GM19463 (cell line): ENCODE data around the gene MORC3.

ENCODE experiments used
- ATAC-seq: cut with Tn5 transposase; IDR thresholded peaks from one replicate; pipeline ENCODE4 v1.9.1; 2021; ENCODE audit warnings: mild to moderate bottlenecking, moderate library complexity; ENCODE audit not compliant: unreplicated experiment

Gene MORC3

GRCh38 chr21:36419996-36420395 is 100.0 kb downstream of the MORC3 start:
- ATAC-seq, result no peak

GRCh38 chr21:36420571-36421339 is 100.8 kb downstream of the MORC3 start:
- ATAC-seq, result no peak

- no peak for ATAC-seq
Measured at GRCh38 chr21:36422279-36423098, 102.5 kb downstream of the MORC3 start.

DNA sequence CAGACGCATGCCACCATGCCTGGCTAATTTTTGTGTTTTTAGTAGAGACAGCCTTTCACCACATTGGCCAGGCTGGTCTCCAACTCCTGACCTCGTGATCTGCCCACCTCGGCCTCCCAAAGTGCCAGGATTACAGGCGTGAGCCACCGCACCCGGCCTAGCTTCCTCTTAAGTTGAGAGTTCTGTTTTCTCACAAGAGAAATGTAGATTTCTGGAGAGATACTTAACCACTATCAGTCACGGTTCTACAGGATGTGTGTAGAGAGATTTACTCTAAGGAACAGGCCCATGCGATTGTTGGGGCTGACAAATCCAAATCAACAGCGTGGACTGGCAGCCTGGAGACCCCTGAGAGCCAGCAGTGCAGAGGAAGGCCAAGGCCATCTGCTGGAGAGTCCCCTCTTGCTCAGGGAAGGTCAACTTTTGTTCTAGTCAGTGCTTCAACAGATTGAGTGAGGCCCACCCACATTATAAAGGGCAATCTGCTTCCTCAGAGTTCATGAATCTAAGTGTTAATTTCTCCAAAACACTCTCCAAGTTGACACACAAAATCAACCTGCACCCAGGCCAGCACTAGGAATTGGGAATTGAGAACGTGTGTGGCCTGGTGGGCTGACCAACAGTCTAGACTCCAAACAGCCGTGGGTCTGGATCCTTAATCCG is 103.9 kb downstream of the MORC3 start:
- ATAC-seq, result no peak

DNA sequence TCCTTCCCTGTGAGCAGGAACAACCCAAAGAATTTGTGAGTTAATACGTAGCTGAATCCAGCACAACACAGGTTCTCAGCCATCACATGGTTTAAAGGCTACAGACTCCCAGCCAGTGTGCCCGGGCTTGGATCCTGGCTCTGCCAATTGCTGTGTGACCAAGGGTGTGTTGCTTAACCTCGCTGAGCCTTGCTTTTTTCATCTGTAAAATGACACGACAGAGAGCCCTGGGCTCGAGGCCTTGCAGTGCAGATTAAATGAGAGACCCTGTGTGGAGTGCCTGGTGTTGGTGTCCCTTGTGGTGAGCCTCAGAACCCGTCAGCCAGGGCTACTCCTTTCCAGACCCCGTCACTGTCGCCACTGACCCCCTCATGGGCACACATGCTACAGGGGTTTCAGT is 104.6 kb downstream of the MORC3 start:
- ATAC-seq, result no peak

GRCh38 chr21:36425286-36425685 is 105.3 kb downstream of the MORC3 start:
- ATAC-seq, result no peak
